Measurements from ENCODE around the gene PHLDB1.

GRCh38 chr11:118694185-118694584, 86.8 kb downstream of the PHLDB1 start:
- TF ChIP-seq, protein P1, sequence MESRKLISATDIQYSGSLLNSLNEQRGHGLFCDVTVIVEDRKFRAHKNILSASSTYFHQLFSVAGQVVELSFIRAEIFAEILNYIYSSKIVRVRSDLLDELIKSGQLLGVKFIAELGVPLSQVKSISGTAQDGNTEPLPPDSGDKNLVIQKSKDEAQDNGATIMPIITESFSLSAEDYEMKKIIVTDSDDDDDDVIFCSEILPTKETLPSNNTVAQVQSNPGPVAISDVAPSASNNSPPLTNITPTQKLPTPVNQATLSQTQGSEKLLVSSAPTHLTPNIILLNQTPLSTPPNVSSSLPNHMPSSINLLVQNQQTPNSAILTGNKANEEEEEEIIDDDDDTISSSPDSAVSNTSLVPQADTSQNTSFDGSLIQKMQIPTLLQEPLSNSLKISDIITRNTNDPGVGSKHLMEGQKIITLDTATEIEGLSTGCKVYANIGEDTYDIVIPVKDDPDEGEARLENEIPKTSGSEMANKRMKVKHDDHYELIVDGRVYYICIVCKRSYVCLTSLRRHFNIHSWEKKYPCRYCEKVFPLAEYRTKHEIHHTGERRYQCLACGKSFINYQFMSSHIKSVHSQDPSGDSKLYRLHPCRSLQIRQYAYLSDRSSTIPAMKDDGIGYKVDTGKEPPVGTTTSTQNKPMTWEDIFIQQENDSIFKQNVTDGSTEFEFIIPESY (IDR thresholded peaks at IDR 0.05; ENCODE audit: borderline replicate concordance, low read depth), result no peak
- no peak for TF ChIP-seq EZH2phosphoT487 (IDR thresholded peaks at IDR 0.05; ENCODE audit: borderline replicate concordance, low read depth)
- TF ChIP-seq, protein P2, sequence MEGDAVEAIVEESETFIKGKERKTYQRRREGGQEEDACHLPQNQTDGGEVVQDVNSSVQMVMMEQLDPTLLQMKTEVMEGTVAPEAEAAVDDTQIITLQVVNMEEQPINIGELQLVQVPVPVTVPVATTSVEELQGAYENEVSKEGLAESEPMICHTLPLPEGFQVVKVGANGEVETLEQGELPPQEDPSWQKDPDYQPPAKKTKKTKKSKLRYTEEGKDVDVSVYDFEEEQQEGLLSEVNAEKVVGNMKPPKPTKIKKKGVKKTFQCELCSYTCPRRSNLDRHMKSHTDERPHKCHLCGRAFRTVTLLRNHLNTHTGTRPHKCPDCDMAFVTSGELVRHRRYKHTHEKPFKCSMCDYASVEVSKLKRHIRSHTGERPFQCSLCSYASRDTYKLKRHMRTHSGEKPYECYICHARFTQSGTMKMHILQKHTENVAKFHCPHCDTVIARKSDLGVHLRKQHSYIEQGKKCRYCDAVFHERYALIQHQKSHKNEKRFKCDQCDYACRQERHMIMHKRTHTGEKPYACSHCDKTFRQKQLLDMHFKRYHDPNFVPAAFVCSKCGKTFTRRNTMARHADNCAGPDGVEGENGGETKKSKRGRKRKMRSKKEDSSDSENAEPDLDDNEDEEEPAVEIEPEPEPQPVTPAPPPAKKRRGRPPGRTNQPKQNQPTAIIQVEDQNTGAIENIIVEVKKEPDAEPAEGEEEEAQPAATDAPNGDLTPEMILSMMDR (IDR thresholded peaks at IDR 0.05), result no peak
- TF ChIP-seq SIN3A (IDR thresholded peaks at IDR 0.05; ENCODE audit: borderline replicate concordance, low read depth, low read length), result no peak
- TF ChIP-seq, protein P3, sequence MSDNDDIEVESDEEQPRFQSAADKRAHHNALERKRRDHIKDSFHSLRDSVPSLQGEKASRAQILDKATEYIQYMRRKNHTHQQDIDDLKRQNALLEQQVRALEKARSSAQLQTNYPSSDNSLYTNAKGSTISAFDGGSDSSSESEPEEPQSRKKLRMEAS (IDR thresholded peaks at IDR 0.05; ENCODE audit: low read depth), result no peak
- no peak for TF ChIP-seq GABPA (IDR thresholded peaks at IDR 0.05; ENCODE audit: low read depth)
- TF ChIP-seq PBX3 (IDR thresholded peaks at IDR 0.05), result no peak
- TF ChIP-seq FOXJ3 (CRISPR knock-in tag; IDR thresholded peaks at IDR 0.05), result no peak
- TF ChIP-seq REST (IDR thresholded peaks at IDR 0.05; ENCODE audit: low read depth, low read length), result no peak
- no peak for TF ChIP-seq EP300 (IDR thresholded peaks at IDR 0.05; ENCODE audit: borderline replicate concordance in 1 of 2, low read depth in 1 of 2, low read length in 1 of 2)

Data from SK-N-SH (cell line).